ENCODE data around the gene SAMD9L. TPM values are rescaled to one million over a fixed set of nuclear protein-coding genes. Genes with fewer than 3 reads are reported as not detected.
"Not testable (repeated sequence)": the region's sequence is repeated elsewhere in the genome, so short reads cannot be mapped to it uniquely, and the experiment has no call there.

Gene SAMD9L
- total RNA-seq, 1 donor: 40.6 TPM

GRCh38 chr7:93138576-93138975 is 9.6 kb downstream of the SAMD9L start:
- no peak overlapping the region for H3K4me3 ChIP-seq (ENCODE audit: low read depth, low read length)
- no peak for DNase-seq (ENCODE audit: low read depth)
- no peak for TF ChIP-seq CTCF (IDR thresholded peaks at IDR 0.05; ENCODE audit: insufficient read depth, low read depth, low read length)

GRCh38 chr7:93133005-93133404 is 15.2 kb downstream of the SAMD9L start:
- TF ChIP-seq CTCF (IDR thresholded peaks at IDR 0.05; ENCODE audit: insufficient read depth, low read depth, low read length): no peak
- DNase-seq (ENCODE audit: low read depth): no peak
- no peak overlapping the region for H3K4me3 ChIP-seq (ENCODE audit: low read depth, low read length)

GRCh38 chr7:93132216-93132615 is 16.0 kb downstream of the SAMD9L start:
- no peak for DNase-seq (ENCODE audit: low read depth)
- no peak overlapping the region for H3K4me3 ChIP-seq (ENCODE audit: low read depth, low read length)
- no peak for TF ChIP-seq CTCF (IDR thresholded peaks at IDR 0.05; ENCODE audit: insufficient read depth, low read depth, low read length)

GRCh38 chr7:93126954-93127353 is 21.2 kb downstream of the SAMD9L start:
- not testable (repeated sequence) for H3K4me3 ChIP-seq (ENCODE audit: low read depth, low read length); DNase-seq (ENCODE audit: low read depth)

- not testable (repeated sequence) for H3K4me3 ChIP-seq (ENCODE audit: low read depth, low read length); DNase-seq (ENCODE audit: low read depth)
Measured at GRCh38 chr7:93123532-93123931, 24.7 kb downstream of the SAMD9L start.

DNA sequence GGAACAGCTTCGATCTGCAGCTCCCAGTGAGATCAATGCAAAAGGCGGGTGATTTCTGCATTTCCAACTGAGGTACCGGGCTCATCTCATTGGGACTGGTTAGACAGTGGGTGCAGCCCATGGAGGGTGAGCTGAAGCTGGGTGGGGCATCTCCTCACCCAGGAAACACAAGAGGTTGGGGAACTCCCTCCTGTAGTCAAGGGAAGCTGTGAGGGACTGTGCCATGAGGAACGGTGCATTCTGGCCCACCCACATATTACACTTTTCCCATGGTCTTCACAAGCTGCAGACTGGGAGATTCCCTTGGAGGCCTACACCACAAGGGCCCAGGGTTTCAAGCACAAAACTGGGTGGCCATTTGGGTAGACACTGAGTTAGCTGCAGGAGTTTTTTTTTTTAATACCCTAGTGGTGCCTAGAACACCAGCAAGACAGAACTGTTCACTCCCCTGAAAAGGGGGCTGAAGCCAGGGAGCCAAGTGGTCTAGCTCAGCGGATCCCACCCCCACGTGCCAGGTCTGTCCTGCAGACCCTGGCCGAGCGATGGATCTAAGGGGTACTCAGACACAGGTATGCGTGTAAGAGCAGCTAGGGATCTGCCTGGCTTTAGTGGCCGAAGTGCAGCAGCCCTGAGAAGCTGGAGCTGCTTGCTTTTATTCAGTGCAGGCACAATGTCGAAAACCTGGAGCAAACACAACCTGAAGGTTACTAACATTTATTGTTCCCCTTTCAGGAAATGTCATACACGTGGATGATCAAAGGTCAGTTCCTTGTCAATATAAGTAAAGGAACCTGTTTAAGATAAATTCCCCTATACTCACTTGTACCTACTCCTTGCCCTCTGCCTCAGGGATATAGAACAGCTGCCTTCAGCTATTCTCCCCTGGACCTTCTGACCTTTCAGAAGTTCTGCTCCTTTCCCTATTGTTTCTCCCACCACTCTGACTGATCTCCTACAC is 27.3 kb downstream of the SAMD9L start:
- no peak for TF ChIP-seq CTCF (IDR thresholded peaks at IDR 0.05; ENCODE audit: insufficient read depth, low read depth, low read length)
- no peak overlapping the region for H3K4me3 ChIP-seq (ENCODE audit: low read depth, low read length)
- DNase-seq (ENCODE audit: low read depth): no peak

DNA sequence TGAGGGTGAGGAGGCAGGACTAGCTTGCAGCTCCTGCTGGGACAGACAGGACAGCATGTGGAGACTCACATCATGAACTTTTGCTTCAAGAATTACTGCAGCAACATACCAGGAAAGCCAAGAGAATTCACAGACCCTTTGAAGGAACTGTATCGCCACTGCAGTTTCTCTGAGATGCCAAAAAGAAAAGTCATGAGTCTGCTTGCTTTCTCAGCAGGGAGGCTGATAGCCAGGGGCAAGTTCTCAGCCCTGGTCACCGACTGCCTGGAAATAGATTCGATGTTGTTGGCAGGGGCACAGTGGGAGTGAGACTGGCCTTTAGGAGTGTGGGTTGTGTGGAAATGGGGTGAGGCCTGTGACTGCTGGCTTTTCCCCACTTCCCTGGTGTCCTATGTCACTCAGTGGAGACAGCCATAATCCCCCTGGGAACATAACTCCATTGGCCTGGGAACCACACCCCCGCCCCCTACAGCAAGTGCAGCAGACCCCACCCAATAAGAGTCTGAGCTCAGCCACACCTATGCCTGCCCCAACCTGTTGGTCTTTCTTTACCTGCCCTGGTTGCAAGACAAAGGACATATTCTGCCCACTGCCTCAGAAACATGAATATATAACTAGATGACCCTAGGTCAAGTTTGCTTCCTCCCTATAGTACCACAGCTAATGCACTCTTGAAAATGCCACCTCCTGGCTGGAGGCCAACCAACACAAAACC is 28.8 kb downstream of the SAMD9L start:
- no peak for TF ChIP-seq CTCF (IDR thresholded peaks at IDR 0.05; ENCODE audit: insufficient read depth, low read depth, low read length)
- no peak for DNase-seq (ENCODE audit: low read depth)
- no peak overlapping the region for H3K4me3 ChIP-seq (ENCODE audit: low read depth, low read length)
